Stimulated activated CD4-positive, alpha-beta T cell treated with anti-CD3 and anti-CD28 coated beads, Interleukin-4, amount 100 ng/mL, for 48 hours (primary cell): ENCODE measurements around the gene PRKAR2B.

ENCODE experiments used
- DNase-seq, 2 donors: peaks; one replicate each; pipeline ENCODE4 v3.0.0-alpha.2; 2020; ENCODE audit warnings: low read depth in 2 of 2

Gene PRKAR2B

GRCh38 chr7:107185716-107186115 is 141.2 kb downstream of the PRKAR2B start:
- DNase-seq = no peak

GRCh38 chr7:107186240-107186639 is 141.7 kb downstream of the PRKAR2B start:
- no peak for DNase-seq

GRCh38 chr7:107187774-107188173 is 143.3 kb downstream of the PRKAR2B start:
- no peak for DNase-seq

DNA sequence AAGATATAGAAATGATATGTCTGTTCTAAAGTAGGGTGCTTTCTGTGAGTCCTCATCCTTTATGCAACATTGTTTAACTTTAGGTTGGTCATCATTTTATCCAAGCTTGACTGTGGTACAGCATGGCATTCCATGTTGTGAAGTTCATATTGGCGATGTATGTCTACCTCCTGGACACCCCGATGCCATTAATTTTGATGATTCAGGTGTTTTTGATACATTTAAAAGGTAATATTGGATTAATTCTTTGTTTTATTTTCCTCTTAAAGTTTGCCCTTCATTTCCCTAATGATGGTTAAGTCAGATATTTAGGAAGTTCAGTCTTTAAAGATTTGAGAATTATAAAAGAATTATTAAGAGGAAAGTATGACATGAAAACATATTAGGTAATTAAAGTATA is 145.6 kb downstream of the PRKAR2B start:
- no peak for DNase-seq

- no peak for DNase-seq
Observed at GRCh38 chr7:107194052-107194451, 149.5 kb downstream of the PRKAR2B start.

- no peak for DNase-seq
Observed at GRCh38 chr7:107196834-107197610, 152.5 kb downstream of the PRKAR2B start.

DNA sequence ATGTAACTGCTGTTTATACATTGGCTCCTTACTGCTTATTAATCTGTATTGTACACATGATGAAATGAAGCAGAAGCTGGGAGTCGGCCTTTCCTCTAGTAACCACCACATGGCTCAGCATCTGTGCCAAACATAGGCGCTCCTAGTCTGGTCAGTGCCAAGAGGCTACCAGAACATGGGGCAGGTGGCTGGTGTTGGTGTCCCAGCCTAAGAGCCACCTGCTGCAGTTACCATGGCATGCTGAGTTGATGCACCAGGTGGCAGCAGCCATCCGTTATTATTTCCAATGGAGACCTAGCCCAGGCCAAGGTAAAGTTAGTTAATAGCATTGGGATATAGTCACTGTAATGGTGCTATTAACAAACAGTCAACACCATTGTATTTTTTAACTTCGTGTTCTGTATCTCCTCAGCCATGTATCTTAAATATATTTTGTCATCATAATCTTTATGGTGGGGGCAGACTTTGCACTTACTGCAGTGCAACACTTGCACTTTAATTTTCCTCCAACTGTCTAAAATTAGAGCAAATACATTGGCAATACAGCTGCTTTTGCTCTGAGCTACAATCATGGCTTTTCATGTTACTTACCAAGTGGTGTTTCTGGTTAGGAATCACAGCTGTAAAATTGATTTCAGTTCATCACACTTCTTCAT is 157.4 kb downstream of the PRKAR2B start:
- peak; percentile 9 to 17 for DNase-seq

DNA sequence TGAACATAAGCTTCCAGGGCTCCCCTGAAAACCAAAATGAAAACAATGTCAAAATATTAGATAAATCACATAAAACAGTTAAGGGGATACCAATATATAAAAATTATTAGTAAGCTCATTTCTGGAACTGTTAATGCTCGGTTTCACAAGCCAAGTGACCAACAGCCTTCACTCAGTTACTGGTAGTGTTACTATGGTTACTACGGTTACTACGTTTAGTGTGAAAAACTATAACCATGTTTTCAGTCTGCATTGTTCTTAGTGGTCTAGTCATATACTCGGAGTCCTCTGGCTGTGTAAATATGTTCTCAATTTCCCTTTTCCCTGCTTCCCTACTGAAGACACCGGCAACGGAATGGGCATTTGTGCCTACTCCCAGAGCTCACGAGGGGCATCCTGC is 159.1 kb downstream of the PRKAR2B start:
- no peak for DNase-seq

DNA sequence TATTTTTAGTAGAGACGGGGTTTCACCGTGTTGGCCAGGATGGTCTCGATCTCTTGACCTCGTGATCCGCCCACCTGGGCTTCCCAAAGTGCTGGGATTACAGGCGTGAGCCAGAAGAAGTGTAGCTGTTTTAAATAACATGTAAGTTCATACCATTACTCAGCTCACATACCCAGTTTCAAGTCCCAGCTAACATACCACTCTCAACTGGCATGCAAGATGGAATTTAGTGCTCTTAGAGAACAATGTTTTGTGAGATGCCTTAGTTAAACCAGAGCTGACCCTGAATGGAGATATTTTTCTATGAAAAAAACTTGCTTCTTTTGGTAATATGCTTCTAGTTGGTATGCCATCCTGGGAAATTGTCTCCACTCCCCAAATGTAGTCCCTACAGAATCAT is 161.6 kb downstream of the PRKAR2B start:
- no peak for DNase-seq

DNA sequence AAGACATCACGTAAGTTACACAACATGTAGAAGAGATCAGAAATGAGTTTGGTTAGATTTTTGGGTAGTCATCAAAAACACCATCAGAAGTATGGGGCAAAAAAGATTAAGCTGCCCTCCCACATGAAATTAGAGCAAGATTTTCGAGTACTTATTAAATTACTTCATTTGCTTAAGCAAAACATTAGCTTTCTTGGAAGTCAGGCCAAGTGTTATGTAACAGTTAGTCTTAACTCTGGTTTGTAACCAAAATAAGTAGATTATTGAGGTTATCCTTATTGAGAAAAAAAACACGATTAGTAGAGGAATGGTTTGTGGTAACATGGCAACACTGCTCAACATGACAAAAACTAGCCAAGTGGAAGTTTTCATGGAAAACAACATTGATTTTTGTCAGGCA is 162.2 kb downstream of the PRKAR2B start:
- no peak for DNase-seq

GRCh38 chr7:107207459-107207858 is 163.0 kb downstream of the PRKAR2B start:
- DNase-seq = no peak

GRCh38 chr7:107208024-107208521 is 163.6 kb downstream of the PRKAR2B start:
- no peak for DNase-seq

GRCh38 chr7:107208563-107208962 is 164.1 kb downstream of the PRKAR2B start:
- no peak for DNase-seq

DNA sequence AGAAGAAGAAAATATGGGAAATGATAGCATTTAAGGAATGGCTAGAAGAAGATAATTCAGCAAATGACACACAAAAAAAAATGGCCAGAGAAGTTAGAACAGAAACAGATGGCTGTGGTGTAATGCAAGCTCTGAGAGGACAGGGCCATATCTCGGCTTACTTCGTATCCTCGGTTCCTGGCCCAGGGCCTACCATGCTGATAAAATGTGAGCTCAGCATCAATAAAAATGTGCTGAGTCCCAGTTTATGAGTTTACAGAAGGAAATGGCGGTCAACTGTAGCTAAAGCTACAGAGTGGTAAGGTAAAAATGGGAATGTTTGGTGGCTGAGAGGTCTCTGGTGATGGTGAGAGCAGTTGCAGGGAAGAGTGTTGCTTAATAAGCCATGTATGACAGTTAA is 165.1 kb downstream of the PRKAR2B start:
- DNase-seq = no peak

- no peak for DNase-seq
Observed at GRCh38 chr7:107210400-107210799, 165.9 kb downstream of the PRKAR2B start.
